Measurements from ENCODE around the gene RAMP1.

GRCh38 chr2:237922641-237923361 is 63.4 kb downstream of the RAMP1 start:
- TF ChIP-seq CTCF (IDR thresholded peaks at IDR 0.05; ENCODE audit: insufficient read depth, low read length) (no peak), GABPA (IDR thresholded peaks at IDR 0.05; ENCODE audit: low read depth) (no peak), REST (IDR thresholded peaks at IDR 0.05; ENCODE audit: insufficient replicate concordance, low read depth) (no peak)

Measured in HL-60 (cell line).